K562 (cell line): ENCODE data around the gene ARHGAP29. TPM values are rescaled to one million over a fixed set of nuclear protein-coding genes. Genes with fewer than 3 reads are reported as not detected.

Experiments
- HDAC8 ChIP-seq: fragments of 450-650 bp; IDR thresholded peaks from 2 replicates; pipeline ENCODE4 v1.6.1; 2016; ENCODE audit warnings: mild to moderate bottlenecking, missing genetic modification characterization, moderate library complexity, missing compliant biosample characterization
- PRMT5 ChIP-seq: sonication (generic); formaldehyde crosslinking; IDR thresholded peaks from 2 replicates; pipeline ENCODE4 v1.5.0; 2020; ENCODE audit warnings: missing genetic modification reagents
- ZBTB40 ChIP-seq, 2 experiments: fragments of 450-650 bp in 1 of 2; sonication (generic) in 1 of 2; formaldehyde crosslinking in 1 of 2; IDR thresholded peaks; 2 replicates each; pipeline versions ENCODE4 v1.7.1 to v1.9.0; 2016 to 2022; ENCODE audit warnings: inconsistent platforms in 1 of 2, mild to moderate bottlenecking in 1 of 2, missing genetic modification reagents in 1 of 2
- polyA plus RNA-seq, 8 experiments: library from polyadenylated mRNA; depleted of rRNA in 4 of 8; stranded (reverse) in 5 of 8; unstranded in 3 of 8; fragments of >200 nt; fragmentation: Nextera tagmentation in 2 of 8; fragmentation: Illumina TruSeq in 1 of 8; extraction: Ambion mirVana in 2 of 8; extraction: Trizol in 1 of 8; gene quantifications; 2 replicates each; pipeline versions ENCODE4 v1.2.1 to v1.2.3, GENCODE V29; 2011 to 2014; ENCODE audit warnings: inconsistent platforms in 1 of 8, missing spikeins in 1 of 8
- total RNA-seq, 7 experiments: library from RNA; depleted of rRNA in 6 of 7; stranded (reverse); fragments of >200 nt in 6 of 7; fragmentation: Illumina TruSeq in 2 of 7; extraction: Trizol in 2 of 7; gene quantifications; 2 replicates each; pipeline versions ENCODE4 v1.2.1 to v1.2.3, GENCODE V29; 2011 to 2021; ENCODE audit warnings: low replicate concordance in 1 of 7

The ARHGAP29 gene
- total and polyA plus RNA-seq, 9 of the 15 experiments (the other 6 are each of a cell fraction or from before 2014, with no cell fraction given) = under 0.01 to 0.13 (median 0.02) TPM; not detected in 5

DNA sequence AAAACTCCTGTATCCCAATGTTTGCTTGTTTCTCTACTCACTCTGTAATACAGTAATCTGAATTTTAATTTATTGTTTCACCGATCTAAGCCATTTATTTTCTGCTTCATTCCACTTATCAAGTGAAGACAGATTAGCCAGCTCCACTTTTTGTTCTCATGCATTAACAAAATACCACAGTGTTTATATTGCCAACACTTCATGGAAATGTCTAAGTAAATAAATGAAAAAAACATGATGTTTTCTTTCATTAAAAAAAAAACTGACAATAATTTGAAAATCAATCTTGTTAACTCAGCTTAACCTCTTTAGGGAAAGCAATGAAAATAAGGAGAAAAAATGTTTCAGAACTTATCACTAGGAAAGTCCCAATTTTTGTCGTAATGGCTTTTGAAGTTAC, 11.5 kb downstream of the ARHGAP29 start (continued):
- TF ChIP-seq ZBTB40 (IDR thresholded peaks at IDR 0.05) = no peak
- TF ChIP-seq ZBTB40 (CRISPR knock-in tag; IDR thresholded peaks at IDR 0.05) = no peak
- TF ChIP-seq HDAC8 (tag) = no peak
- TF ChIP-seq PRMT5 (CRISPR knock-in tag) = no peak
